Thyroid gland (tissue), 4 donors: ENCODE data around the gene EFHD2. TPM values are rescaled to one million over a fixed set of nuclear protein-coding genes. Genes with fewer than 3 reads are reported as not detected.

Experiments used
- DNase-seq, 2 donors: peaks; one replicate each; pipeline ENCODE4 v3.0.0-alpha.2; 2019
- H3K27ac ChIP-seq, 3 donors: fragments of 200-600 bp; sonication (generic); 1 replicate in 2 of 3; 2 replicates in 1 of 3; pipeline ENCODE4 v1.5.1; 2016 to 2019; ENCODE audit warnings: mild to moderate bottlenecking in 1 of 3, moderate library complexity in 1 of 3
- H3K27me3 ChIP-seq: fragments of 200-600 bp; sonication (generic); one replicate; pipeline ENCODE4 v1.5.1; 2019
- H3K36me3 ChIP-seq, 2 donors: fragments of 200-600 bp; sonication (generic); one replicate each; pipeline ENCODE4 v1.5.1; 2016 to 2019
- H3K4me1 ChIP-seq, 2 donors: fragments of 200-600 bp; sonication (generic); one replicate each; pipeline ENCODE4 v1.5.1; 2017 to 2019
- H3K4me3 ChIP-seq, 3 donors: fragments of 200-600 bp; sonication (generic); replicated peaks in 1 of 3; 1 replicate in 2 of 3; 2 replicates in 1 of 3; pipeline ENCODE4 v1.5.1; 2016; ENCODE audit warnings: mild to moderate bottlenecking in 1 of 3
- H3K9me3 ChIP-seq: fragments of 200-600 bp; sonication (generic); one replicate; pipeline ENCODE4 v1.5.1; 2017
- POLR2A ChIP-seq, 2 donors: fragments of 450-650 bp; IDR thresholded peaks; one replicate each; pipeline ENCODE4 v1.6.1; 2017; ENCODE audit warnings: antibody characterized with exemption in 2 of 2, mild to moderate bottlenecking in 2 of 2, moderate library complexity in 1 of 2
- WGBS, 2 donors: methylation state at CpG; one replicate each; pipeline ENCODE4 v1.1.5; 2017; 5-methylcytosine and 5-hydroxymethylcytosine counted together
- intact Hi-C: fragments of 100-400 bp; cut with DNase I; formaldehyde crosslinking; loops from one replicate; pipeline ENCODE4 v1.15.1; 2023
- total RNA-seq, 4 donors: library from RNA; depleted of rRNA; stranded (reverse); fragments of >200 nt; gene quantifications; one replicate each; pipeline ENCODE4 v1.2.3, GENCODE V29; 2016
- TF ChIP-seq, protein P1 (sequence below), 6 experiments: fragments of 200-600 bp in 3 of 6; fragments of 450-650 bp in 3 of 6; sonication (generic) in 3 of 6; IDR thresholded peaks; one replicate each; pipeline ENCODE4 v1.5.1; 2016 to 2019; ENCODE audit warnings: antibody characterized with exemption in 6 of 6, mild to moderate bottlenecking in 2 of 6, inconsistent platforms in 1 of 6, moderate library complexity in 1 of 6

EFHD2 gene
- total RNA-seq, 4 donors from 2014 or later = 50.9 to 62.6 (median 56.7) TPM

DNA sequence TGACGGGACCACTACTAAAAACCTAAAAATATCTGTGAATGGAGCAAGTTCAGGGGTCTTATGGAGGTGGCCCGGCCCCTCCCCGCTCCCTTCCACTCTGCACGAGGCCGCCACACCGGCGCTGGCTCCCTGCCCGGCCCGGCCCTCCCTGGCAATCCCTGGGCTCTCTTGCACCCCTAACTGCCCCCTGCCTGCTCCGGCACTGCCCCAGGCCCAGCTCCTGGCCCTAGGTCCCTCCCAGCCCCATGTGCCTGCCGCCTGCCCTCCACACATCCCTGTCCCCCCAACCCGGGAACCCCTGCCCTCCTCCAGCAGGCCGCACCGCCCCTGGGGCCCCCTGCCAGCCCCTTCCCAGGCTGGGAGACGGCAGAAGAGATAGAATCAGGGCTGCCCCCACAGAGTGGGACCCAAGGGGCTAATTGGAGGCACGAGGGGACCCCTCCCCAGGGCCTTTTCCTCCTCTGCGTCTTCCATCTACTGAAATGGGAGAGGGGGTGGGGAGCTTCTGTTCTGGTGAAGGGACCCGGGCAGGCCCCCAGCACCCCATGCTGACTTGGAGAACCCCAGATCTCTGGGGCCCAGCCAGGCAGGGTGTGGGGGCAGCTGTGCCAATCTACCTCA is 19.2 kb downstream of the EFHD2 start:
- intact Hi-C loops = loop anchor here (2.0 kb wide), 1 partner anchor 104 kb away; no protein-coding TSS in a partner anchor

DNA sequence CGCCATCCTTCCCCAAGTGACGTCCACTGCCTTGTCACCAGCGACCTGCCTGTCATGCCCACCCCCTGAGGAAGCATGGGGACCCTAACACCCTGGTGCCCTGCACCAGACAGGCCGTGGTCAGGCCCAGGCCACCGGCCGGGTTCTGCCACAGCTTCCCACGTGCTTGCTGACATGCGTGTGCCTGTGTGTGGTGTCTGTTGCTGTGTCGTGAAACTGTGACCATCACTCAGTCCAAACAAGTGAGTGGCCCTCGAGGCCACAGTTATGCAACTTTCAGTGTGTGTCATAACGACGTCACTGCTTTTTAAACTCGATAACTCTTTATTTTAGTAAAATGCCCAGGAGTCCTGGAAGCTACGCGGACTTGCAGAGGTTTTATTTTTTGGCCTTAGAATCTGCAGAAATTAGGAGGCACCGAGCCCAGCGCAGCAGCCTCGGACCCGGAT is 20.0 kb downstream of the EFHD2 start:
- Histone ChIP-seq H3K4me1 (peaks cover 0 to 2% of the 10 kb centered on the region in 2 donors), H3K27me3 (no peaks in the 10 kb centered on the region), H3K4me3 (no peak overlapping the region), H3K9me3 (no peaks in the 10 kb centered on the region), H3K27ac (no peak overlapping the region), H3K36me3 (peaks cover 9 to 22% of the 10 kb centered on the region in 2 donors)
- WGBS, 2 donors = 88 to 90% methylated on average over 18 to 19 of the region's 19 CpGs
- no peak for DNase-seq
- intact Hi-C loops = loop anchor here (2.0 kb wide), 1 partner anchor 105 kb away; no protein-coding TSS in a partner anchor
- TF ChIP-seq, protein P1, sequence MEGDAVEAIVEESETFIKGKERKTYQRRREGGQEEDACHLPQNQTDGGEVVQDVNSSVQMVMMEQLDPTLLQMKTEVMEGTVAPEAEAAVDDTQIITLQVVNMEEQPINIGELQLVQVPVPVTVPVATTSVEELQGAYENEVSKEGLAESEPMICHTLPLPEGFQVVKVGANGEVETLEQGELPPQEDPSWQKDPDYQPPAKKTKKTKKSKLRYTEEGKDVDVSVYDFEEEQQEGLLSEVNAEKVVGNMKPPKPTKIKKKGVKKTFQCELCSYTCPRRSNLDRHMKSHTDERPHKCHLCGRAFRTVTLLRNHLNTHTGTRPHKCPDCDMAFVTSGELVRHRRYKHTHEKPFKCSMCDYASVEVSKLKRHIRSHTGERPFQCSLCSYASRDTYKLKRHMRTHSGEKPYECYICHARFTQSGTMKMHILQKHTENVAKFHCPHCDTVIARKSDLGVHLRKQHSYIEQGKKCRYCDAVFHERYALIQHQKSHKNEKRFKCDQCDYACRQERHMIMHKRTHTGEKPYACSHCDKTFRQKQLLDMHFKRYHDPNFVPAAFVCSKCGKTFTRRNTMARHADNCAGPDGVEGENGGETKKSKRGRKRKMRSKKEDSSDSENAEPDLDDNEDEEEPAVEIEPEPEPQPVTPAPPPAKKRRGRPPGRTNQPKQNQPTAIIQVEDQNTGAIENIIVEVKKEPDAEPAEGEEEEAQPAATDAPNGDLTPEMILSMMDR (IDR thresholded peaks at IDR 0.05) = no peak
- TF ChIP-seq POLR2A (IDR thresholded peaks at IDR 0.05) = no peak

More for the DNA sequence above, 19.2 kb downstream of the EFHD2 start:
- Histone ChIP-seq H3K4me1 (peaks cover 5 to 10% of the 10 kb centered on the region in 2 donors), H3K36me3 (peaks cover 9 to 22% of the 10 kb centered on the region in 2 donors), H3K4me3 (no peak overlapping the region), H3K27ac (no peak overlapping the region), H3K27me3 (no peaks in the 10 kb centered on the region), H3K9me3 (no peaks in the 10 kb centered on the region)
- peak in 1 of 2 donors; percentile 25 for DNase-seq
- 49 to 73% methylated on average over 13 to 17 of the region's 18 CpGs for WGBS, 2 donors
- TF ChIP-seq POLR2A (IDR thresholded peaks at IDR 0.05) = no peak
- TF ChIP-seq, protein P1 (IDR thresholded peaks at IDR 0.05) = no peak

DNA sequence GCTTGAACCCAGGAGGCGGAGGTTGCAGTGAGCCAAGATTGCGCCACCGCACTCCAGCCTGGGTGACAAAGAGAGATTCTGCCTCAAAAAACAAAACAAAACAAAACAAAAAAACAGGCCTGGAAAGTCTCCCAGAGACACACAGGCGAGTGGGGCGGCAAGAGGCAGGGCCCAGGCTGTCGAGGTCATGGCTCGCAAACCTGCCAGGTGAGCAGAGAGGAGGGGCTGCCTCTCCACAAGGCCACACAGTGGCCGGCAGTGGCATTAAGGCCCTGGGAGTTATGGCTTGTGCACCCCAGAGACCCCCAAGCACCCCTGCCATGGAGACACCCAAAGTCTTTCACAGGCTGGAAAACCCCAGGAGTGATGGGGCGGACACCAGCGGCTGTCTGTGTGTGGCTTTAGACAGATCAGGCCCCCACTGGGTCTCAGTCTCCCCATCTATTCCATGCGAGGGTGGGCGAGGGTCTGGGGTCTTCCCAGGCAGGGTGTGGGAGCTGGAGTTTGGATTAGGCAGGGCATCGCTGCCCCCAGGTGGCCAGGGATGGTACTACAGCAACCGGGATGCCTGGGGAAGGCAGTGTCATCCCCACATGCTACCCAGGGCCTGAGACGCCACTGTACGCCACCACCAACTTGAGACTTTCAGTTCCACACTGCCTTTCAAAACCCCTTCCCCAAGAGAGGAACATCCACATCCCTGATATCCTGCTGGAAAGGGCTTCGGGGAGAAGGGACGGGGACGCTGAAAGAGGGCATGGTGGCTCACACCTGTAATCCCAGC is 21.3 kb downstream of the EFHD2 start:
- 58 to 82% methylated on average over 13 to 19 of the region's 19 CpGs for WGBS, 2 donors
- peaks cover 9 to 21% of the 10 kb centered on the region in 2 donors for H3K36me3 ChIP-seq
- intact Hi-C loops = no loop called here

DNA sequence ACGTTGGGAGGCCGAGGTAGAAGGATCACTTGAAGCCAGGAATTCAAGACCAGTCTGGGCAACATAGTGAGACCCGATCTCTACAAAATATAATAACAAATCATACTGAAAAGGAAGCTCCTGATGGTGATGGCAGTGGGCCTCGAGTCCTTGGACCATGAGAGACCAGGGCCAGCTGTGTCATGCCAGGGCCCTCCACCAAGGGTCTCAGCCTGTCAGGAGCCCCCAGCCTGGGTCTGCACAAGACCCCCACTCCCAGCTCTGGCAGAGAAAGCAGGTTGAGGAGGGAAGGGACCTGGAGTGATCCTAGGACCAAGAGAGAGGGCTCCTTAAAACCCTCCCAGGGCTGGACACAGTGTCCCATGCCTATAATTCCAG is 21.9 kb downstream of the EFHD2 start:
- no peak overlapping the region for H3K4me3 ChIP-seq
- H3K27ac ChIP-seq = no peak overlapping the region
- TF ChIP-seq, protein P1 (IDR thresholded peaks at IDR 0.05) = no peak
- no peak for TF ChIP-seq POLR2A (IDR thresholded peaks at IDR 0.05)
- DNase-seq = no peak
- 82 to 85% methylated on average over 4 of the region's 4 CpGs for WGBS, 2 donors
- intact Hi-C loops = no loop called here
- H3K9me3 ChIP-seq = no peaks in the 10 kb centered on the region
- H3K36me3 ChIP-seq = peaks cover 8 to 16% of the 10 kb centered on the region in 2 donors
- H3K27me3 ChIP-seq = no peaks in the 10 kb centered on the region
- H3K4me1 ChIP-seq = no peaks in the 10 kb centered on the region

More for the DNA sequence above, 21.3 kb downstream of the EFHD2 start:
- H3K27me3 ChIP-seq = no peaks in the 10 kb centered on the region
- TF ChIP-seq POLR2A (IDR thresholded peaks at IDR 0.05) = no peak
- TF ChIP-seq, protein P1 (IDR thresholded peaks at IDR 0.05) = peak; percentile 85 to 97 (median 95)
- H3K4me3 ChIP-seq = no peak overlapping the region
- DNase-seq = peak; percentile 59 to 65
- no peaks in the 10 kb centered on the region for H3K9me3 ChIP-seq
- H3K27ac ChIP-seq = no peak overlapping the region
- H3K4me1 ChIP-seq = no peaks in the 10 kb centered on the region

DNA sequence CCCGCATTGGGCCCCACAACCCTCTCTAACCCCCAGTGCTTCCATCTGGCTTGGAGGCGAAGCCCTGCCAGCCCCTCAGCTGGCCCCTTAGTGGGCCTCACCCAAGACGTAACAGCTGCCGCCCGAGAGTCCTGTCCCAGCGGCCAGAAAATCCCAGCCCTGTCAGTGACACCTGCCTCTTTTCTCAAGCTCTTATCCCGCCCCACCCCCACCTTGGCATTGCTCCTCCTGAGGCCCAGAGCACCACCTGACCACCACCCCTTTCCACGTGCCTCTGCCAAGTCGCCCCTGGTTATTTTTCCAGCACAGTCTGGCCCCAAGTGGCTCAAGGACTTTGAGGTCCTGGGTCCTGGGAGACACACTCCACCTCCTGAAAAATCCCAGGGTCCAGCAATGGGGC is 22.6 kb downstream of the EFHD2 start:
- H3K36me3 ChIP-seq = peaks cover 4 to 8% of the 10 kb centered on the region in 2 donors
- H3K27ac ChIP-seq = no peak overlapping the region
- H3K4me1 ChIP-seq = no peaks in the 10 kb centered on the region
- H3K27me3 ChIP-seq = no peaks in the 10 kb centered on the region
- WGBS, 2 donors = 48 to 52% methylated on average over 9 of the region's 9 CpGs
- H3K9me3 ChIP-seq = no peaks in the 10 kb centered on the region
- H3K4me3 ChIP-seq = no peak overlapping the region
- DNase-seq = peak; percentile 50 to 59
- intact Hi-C loops = no loop called here
- TF ChIP-seq, protein P1 (IDR thresholded peaks at IDR 0.05) = no peak
